PFSK-1 (cell line): Measurements from ENCODE around the gene IRX2.

Experiments
- FOXP2 ChIP-seq: optimal IDR thresholded peaks from 2 replicates; pipeline ENCODE3; 2011; ENCODE audit warnings: borderline replicate concordance, control low read depth, inconsistent platforms; ENCODE audit not compliant: insufficient read depth; ENCODE audit errors: extremely low read length, extremely low read depth
- POLR2AphosphoS5 ChIP-seq: IDR thresholded peaks from 2 replicates; pipeline ENCODE4 v1.6.1; 2012; ENCODE audit warnings: low read depth, mild to moderate bottlenecking, control low read depth, low read length, moderate library complexity
- SIN3A ChIP-seq: IDR thresholded peaks from 2 replicates; pipeline ENCODE4 v1.6.1; 2012; ENCODE audit warnings: mild to moderate bottlenecking, low read length, moderate library complexity, borderline replicate concordance; ENCODE audit not compliant: insufficient read depth
- TAF1 ChIP-seq: IDR thresholded peaks from 2 replicates; pipeline ENCODE4 v1.6.1; 2012; ENCODE audit warnings: low read length, control low read depth, borderline replicate concordance; ENCODE audit not compliant: insufficient read depth
- TF ChIP-seq, protein P1 (sequence below), 2 experiments: IDR thresholded peaks; 2 replicates each; pipeline versions ENCODE4 v1.6.1 to v1.8.0; 2011 to 2012; ENCODE audit warnings: low read depth in 2 of 2, low read length in 2 of 2, control low read depth in 1 of 2, inconsistent platforms in 1 of 2, mild to moderate bottlenecking in 1 of 2, moderate library complexity in 1 of 2; ENCODE audit not compliant: insufficient read depth in 1 of 2

IRX2 gene

DNA sequence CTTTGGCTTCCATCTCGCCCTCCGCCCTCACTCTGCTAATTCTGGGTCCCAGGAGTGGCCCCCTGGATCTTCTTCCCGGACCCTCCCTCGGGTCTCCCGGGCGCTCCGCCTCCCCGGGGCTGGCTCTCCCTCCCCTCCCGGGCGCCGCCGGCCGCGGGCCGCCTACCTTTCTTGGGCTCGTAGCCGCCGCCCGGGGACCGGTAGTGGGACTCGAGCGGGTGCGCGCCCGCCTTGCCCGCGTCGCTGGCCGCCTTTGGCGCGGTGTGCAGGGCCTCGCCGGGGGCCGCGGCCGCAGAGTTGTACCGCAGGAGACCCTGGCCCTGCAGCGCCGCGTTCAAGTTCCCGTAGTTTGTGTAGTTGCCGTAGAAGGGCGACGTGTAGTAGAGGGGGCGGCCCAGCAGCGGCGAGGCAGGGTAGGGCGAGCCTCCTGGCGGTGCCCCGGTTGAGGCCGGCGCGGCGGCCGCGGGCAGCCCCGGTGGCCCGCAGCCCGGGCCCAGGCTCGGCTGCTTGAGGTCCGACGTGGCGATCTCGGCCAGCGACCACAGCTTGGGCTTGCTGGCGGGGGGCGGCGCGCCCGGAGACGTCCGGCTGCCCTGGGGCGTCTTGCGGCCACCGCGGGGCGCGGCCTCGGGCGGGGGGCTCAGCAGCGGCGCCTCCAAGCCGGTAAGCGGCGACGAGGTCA is 3.2 kb downstream of the IRX2 start:
- TF ChIP-seq POLR2AphosphoS5, result no peak
- no peak for TF ChIP-seq TAF1
- no peak for TF ChIP-seq FOXP2
- TF ChIP-seq, protein P1, sequence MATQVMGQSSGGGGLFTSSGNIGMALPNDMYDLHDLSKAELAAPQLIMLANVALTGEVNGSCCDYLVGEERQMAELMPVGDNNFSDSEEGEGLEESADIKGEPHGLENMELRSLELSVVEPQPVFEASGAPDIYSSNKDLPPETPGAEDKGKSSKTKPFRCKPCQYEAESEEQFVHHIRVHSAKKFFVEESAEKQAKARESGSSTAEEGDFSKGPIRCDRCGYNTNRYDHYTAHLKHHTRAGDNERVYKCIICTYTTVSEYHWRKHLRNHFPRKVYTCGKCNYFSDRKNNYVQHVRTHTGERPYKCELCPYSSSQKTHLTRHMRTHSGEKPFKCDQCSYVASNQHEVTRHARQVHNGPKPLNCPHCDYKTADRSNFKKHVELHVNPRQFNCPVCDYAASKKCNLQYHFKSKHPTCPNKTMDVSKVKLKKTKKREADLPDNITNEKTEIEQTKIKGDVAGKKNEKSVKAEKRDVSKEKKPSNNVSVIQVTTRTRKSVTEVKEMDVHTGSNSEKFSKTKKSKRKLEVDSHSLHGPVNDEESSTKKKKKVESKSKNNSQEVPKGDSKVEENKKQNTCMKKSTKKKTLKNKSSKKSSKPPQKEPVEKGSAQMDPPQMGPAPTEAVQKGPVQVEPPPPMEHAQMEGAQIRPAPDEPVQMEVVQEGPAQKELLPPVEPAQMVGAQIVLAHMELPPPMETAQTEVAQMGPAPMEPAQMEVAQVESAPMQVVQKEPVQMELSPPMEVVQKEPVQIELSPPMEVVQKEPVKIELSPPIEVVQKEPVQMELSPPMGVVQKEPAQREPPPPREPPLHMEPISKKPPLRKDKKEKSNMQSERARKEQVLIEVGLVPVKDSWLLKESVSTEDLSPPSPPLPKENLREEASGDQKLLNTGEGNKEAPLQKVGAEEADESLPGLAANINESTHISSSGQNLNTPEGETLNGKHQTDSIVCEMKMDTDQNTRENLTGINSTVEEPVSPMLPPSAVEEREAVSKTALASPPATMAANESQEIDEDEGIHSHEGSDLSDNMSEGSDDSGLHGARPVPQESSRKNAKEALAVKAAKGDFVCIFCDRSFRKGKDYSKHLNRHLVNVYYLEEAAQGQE (IDR thresholded peaks at IDR 0.05; ENCODE audit: insufficient read depth in 1 of 2, low read depth in 2 of 2, low read length in 2 of 2), result no peak
- no peak for TF ChIP-seq SIN3A

DNA sequence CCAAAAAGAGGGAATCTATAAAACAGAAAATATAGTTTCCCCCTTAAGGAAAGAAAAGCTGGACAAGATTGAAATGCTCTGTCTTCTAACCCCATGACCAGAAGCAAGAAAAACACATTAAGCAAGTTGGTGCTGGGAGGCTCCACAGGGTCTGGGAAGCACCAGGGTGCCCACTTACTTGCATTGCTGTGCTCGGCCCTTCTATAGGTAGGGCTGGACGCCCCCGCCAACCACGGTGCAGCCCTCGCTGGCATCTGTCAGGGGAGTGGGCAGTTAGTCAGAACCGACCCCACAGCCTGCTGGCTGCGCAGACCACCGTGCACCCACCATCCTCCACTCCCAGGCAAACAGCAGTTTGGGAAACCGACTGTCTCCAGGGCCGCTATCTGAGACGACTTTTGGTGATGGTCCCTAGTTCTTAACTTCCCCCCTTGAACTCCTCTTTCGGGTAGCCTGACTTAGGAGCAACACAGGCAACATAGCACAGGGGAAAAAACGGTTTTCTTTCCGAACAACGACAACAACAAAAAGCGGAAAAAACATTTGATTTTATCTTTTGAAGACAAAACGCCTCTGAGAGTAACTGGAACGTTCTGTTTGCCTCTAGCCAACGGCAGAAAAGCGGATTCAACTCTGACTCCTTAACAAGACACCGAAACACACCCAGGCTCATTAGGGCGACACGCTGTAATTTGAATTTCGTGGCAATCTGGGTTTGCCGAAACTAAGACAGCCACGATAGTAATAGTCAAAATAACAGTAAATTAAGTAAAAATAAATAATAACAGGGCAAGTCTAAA is 3.9 kb downstream of the IRX2 start:
- TF ChIP-seq POLR2AphosphoS5 (no peak), TAF1 (no peak), SIN3A (no peak), FOXP2 (no peak)
- TF ChIP-seq, protein P1 (IDR thresholded peaks at IDR 0.05; ENCODE audit: insufficient read depth in 1 of 2, low read depth in 2 of 2, low read length in 2 of 2), result no peak

DNA sequence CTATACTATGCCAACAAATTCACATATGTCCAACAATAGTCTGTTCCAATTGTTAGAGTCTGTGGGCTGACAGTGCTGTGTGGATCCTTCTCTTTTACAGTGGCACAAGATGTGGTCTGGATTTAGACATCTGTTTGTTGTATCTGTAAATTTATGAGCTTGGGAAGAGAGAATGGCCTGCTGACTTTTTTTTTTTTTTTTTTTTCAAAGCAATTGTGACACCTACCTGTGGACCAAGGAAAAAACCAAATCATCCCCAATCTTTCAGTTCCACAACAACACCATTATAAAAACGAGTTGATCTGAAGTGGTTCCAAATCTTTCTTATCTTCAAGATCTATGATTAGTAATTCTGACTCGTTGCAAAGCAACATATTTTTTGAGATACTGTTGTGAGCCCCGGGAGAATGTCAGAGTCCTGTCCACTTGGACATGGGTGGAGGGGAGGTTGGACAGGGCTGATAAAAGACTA is 4.9 kb downstream of the IRX2 start:
- TF ChIP-seq TAF1 (no peak), FOXP2 (no peak), SIN3A (no peak), POLR2AphosphoS5 (no peak)
- TF ChIP-seq, protein P1 (IDR thresholded peaks at IDR 0.05; ENCODE audit: insufficient read depth in 1 of 2, low read depth in 2 of 2, low read length in 2 of 2), result no peak

DNA sequence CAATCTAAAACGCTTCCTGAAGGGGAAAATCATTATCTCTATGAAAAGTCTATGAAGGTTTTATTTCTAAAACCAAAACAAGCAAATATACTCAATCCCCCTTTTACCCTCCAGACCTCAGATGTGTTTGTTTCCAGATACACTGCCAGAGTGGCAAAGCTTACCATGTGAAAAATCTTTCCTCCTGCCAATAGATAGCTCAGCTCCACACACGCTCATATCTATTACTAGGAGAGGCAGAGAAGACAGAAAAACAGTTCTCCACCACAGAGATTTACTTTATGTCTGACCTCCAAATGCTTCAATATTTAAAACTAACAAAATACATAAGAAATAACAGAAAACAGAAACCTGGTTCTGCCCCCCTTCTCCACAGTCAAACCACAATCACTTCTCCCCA is 7.0 kb downstream of the IRX2 start:
- no peak for TF ChIP-seq POLR2AphosphoS5
- no peak for TF ChIP-seq TAF1
- TF ChIP-seq FOXP2, result no peak
- TF ChIP-seq SIN3A, result no peak
- TF ChIP-seq, protein P1 (IDR thresholded peaks at IDR 0.05; ENCODE audit: insufficient read depth in 1 of 2, low read depth in 2 of 2, low read length in 2 of 2), result no peak
